IPS-18c (cell line): ENCODE results near the gene MAPK6.

Experiments used
- H3K4me3 ChIP-seq: 2 replicates; pipeline ENCODE4 v1.7.0; 2013; ENCODE audit warnings: low read depth, mild to moderate bottlenecking, low read length, moderate library complexity; ENCODE audit not compliant: insufficient read depth
- H3K9me3 ChIP-seq: one replicate; pipeline ENCODE4 v1.6.1; 2013; ENCODE audit warnings: mild to moderate bottlenecking, low read length, moderate library complexity; ENCODE audit not compliant: control insufficient read depth, insufficient read depth

The MAPK6 gene

DNA sequence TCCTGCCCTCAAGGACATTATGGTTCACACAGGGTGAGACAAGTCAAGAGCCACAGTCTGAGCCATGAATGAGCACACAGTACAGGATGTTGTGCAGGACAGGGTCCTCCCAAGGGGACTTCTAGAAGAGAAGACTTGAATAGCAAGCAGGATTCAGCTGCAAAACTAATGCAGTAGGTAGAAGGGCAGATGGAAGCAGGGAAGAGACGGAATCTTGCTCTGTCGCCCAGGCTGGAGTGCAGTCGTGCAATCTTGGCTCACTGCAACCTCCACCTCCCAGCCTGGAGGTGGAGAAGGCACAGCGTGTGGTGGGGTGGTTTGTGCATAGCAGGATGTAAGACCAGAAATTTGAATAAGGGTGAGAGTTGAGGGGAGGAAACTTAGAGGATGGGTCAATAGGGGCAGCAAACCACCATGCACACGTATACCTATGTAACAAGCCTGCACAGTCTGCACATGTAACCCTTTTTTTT, 85.5 kb downstream of the MAPK6 start:
- no peaks in the 10 kb centered on the region for H3K9me3 ChIP-seq
- H3K4me3 ChIP-seq = no peak overlapping the region

DNA sequence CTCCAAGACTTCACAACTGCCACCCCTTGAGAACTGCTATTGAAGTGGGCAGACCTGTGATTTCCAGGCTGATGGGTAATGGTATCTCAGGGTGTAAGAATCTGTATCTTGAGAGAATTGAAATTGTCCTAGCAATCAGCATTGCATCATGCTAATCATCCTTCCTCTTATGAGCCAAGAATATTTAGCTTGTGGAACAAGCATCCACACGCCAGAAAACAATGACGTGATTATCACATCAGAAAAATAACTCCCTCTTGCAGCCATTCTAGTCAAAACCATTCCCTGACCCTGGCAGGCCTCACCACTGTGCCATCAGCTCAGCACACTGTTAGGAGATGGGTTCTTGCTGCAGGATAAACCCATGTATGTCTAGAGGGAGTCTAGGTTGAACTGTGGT, 86.8 kb downstream of the MAPK6 start:
- H3K4me3 ChIP-seq = no peak overlapping the region
- H3K9me3 ChIP-seq = no peaks in the 10 kb centered on the region

DNA sequence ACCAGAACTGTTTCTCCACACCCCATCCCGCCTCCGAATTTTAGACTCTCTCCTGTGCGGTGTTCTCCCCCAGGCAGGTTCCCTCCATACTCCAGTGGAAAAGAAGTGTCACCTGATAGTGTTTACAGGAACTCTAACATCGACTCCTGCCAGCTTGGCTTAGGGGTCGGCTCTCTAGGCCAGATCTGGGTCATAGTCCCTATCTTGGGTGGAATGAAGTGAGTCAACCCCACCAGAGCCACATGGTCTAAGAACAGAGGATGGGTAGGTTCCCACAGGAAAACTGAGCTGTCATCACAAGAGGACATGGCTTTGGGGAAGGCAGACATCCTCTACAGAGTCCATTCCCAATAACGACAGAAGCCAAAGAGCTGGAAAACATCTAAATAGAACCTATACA, 87.6 kb downstream of the MAPK6 start:
- Histone ChIP-seq H3K9me3 (no peaks in the 10 kb centered on the region), H3K4me3 (no peak overlapping the region)

DNA sequence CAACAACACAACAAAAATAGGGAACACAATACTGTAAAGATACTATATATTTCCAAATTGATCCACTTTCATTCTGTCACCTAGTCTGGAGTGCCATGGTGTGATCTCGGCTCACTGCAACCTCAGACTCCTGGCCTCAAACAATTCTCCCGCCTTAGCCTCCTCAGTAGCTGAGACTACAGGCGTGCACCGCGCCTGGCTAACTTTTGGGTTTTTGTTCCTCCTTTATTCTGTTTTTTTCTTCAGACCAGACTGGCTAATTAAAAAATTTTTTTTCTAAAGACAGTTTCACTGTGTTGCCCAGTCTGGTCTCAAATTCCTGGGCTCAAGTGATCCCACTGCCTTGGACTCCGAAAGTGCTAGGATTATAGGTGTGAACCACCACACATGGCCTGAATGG, 88.2 kb downstream of the MAPK6 start:
- Histone ChIP-seq H3K9me3 (no peaks in the 10 kb centered on the region), H3K4me3 (no peak overlapping the region)

DNA sequence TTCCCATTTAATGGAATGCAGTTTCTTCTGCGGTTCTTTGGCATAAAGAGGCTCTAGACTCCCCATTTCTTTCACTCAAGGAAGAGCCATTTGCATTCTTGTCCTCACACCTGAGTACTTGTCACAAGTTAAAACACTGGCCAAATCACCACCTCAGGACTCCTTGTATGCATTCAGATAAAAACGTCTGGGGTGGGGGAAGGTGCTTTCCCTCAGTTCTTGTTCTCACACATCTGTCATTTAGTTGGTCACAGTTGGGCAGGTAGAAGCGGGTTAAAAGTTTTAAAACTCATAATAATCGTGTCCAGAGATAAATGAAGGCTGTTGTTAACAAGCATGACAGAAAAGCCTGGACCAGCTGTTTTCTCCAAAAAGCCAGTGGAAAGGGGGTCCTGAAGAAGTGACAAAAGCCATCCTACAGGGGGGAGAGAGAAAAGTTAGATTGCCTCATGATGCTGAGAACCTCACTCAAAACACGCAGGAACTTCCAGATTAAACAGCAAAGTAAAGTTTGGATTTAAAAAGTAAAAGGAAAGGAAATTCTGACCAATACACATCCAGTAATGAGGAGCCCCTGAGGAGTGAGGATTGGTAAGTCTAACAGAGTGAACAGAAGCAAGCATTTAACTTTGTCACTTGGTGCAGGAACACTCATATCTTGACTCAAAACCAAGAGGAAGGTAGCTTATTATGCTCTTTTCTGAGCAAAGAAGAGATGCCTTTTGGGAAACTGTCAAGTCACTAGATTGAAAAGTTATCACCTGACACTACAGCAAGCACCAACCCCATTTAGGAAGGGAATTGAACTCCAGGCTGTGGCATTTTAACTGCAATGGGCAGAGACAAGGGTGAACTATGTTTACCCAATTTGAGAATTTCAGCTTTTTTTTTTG, 90.8 kb downstream of the MAPK6 start:
- H3K4me3 ChIP-seq = no peak overlapping the region

DNA sequence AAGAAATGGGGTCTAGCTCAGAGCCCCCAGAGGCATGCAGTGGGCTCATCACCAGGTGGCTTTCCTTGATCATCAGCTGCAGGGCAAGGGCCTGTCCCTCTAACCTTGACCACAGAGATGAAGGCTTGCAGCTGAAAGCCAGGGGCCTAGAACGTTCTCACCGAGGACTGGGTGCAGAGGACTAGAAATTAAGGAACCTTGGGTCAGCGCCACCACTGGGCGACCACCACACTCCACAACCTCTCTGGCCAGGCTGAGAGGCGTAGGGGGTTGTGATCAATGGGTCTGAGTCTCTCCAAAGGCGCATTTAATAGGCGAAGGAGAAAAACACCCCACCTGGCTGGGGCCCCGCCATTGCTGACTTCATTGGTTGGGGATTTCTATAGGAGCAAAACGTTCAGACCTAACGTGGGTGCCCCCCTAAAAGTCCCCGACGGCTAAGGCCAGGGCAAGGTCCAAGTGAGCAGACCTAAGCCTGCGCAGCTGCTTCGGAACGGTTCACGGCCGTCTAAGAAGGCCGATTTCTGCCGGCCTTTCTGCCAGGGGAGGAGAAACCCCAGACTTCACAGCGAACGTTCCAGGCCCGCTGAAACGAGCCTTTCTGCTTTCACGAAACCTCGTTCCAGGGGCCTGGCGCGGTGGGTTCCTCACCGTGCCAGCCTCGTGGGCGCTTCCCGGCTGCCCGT, 92.6 kb downstream of the MAPK6 start:
- peak overlapping the region; percentile 37; the same call in 1 of the 2 replicates for H3K4me3 ChIP-seq

More for the DNA sequence above, 90.8 kb downstream of the MAPK6 start:
- H3K9me3 ChIP-seq = no peaks in the 10 kb centered on the region

DNA sequence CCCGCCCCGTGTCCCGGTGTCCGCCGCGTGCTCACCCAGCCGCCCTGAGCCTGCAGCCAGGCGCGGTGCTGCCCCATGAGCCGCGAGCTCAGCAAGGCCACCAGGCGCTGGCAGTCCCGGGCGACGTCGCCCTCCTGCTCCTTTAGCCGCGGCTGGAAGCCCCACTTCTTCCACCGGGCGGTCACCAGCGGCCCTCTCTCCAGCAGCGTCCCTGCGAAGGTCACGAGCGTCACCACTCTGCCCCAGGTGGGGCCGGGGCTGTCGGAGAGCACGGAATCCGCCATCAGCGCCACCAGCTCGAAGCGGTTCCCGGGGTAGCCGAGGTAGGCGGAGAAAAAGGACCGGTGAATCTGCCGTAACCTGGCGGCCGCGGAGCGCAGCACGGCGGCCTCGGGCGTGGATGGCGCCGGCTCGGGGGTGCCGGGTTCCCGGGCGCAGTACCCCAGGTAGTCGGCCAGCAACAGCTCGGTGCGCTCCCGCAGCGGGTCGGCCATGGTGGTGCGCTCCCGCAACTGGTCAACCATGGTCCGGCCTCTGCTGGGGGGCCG, 93.3 kb downstream of the MAPK6 start:
- peak overlapping the region; percentile 37 for H3K4me3 ChIP-seq
- H3K9me3 ChIP-seq = no peaks in the 10 kb centered on the region

More for the DNA sequence above, 92.6 kb downstream of the MAPK6 start:
- no peaks in the 10 kb centered on the region for H3K9me3 ChIP-seq

DNA sequence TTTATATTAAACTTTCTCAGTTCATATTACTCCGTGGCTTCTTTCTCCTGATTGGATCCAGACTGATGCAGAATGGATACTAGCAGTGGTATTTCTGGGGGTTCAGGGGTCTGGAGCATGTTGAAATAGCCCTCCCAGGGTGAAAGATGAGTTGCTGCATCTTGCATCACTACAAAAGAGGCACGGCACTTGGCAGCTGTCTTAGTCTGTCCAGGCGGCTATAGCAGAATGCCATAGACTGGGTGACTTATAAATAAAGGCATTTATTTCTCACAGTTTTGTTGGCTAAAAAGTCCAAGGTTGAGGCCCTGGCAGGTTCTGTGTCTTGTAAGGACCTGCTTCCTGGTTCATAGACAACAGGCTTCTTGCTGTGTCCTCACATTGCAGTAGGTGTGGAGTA, 94.2 kb downstream of the MAPK6 start:
- no peaks in the 10 kb centered on the region for H3K9me3 ChIP-seq
- no peak overlapping the region for H3K4me3 ChIP-seq

DNA sequence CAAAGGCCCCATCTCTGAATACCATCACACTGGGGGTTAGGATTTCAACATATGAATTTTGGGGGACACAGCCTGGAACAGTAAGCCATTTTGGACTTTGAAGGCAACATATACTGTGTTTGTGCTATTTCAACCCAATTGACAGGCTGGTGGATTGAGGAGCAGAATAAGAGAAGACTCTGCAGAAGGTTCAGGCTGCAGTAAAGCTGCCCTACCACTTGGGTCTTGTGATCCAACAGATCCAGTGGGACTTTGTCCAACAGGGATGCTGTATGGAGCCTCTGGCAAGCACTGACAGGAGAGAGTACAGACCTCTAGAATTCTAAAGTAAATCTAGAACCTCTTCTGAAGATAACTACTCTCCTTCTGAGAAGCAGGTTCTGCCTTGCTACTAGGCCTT, 94.7 kb downstream of the MAPK6 start:
- Histone ChIP-seq H3K9me3 (no peaks in the 10 kb centered on the region), H3K4me3 (no peak overlapping the region)

DNA sequence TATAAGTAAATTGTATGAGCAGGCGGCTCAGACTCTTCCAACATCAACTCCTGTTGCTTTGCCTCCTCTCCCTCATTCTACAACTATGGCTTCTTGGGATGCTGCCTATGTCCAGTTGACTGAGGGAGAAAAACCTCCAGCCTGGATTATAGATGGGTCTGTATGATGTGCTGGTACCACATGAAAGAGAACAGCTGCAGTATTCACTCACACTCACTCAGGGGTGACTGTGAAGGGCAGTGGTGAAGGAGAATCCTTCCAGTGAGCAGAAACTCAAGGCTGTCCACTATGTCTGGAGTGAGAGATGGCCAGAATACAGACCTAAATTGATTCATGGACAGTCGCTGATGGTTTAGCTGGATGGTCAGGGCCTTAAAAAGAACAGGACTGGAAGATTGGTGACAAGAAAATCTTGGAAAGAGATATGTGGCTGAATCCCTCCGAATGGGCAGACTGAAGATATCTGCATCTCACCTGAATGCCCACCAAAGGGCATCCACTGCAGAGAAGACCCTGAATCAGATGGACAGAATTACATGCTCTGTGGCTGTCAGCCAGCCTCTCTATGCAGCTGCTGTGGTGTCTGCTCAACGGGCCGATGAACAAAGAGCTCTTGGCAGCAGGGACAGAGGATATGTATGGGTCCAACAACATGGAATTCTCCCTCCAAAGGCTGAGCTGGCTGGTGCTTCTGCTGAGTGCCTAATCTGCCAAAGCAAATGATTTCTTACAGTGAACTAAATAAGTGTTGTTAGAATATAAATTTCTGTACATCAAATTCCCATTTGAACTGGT, 95.4 kb downstream of the MAPK6 start:
- no peak overlapping the region for H3K4me3 ChIP-seq
- H3K9me3 ChIP-seq = no peaks in the 10 kb centered on the region

DNA sequence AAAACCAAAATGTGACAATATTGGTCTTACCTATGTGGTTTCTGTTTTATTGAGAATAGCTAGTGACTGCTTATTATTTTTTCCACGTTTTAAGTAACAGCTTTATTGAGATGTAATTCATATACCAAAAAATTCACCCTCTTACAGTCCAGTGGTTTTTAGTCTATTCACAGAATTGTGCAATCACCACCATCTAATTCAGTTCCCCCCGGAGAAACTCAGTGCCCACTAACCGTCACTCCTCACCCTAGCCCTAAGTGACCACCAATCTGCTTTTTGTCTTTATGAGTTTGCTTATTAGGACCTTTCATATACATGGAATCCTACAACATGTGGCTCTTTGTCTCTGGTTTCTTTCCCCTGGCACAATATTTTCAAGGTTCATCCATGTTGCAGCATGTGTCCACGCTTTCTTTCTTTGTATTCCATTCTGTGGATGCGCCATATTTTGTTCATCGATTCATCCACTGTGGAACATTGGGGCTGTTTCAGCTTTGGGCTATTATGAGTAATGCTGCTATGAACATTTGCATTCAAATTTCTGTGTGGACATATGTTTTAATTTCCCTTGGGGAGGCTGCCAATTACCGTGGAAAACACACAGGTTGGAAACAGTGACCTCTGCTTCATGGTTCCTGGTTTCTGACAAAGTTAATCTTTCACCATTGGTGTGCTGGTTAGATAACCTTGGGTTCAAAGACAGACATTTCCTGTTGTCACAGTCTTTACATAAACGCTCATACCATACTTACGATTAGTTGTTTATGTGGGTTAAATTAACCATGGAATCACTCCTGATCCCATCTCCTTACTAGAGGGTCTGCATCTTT, 96.8 kb downstream of the MAPK6 start:
- Histone ChIP-seq H3K9me3 (no peaks in the 10 kb centered on the region), H3K4me3 (no peak overlapping the region)
